H1 (cell line): ENCODE results near the gene ANKS1B. TPM values are rescaled to one million over a fixed set of nuclear protein-coding genes. Genes with fewer than 3 reads are reported as not detected.

ENCODE experiments used
- CTCF ChIA-PET: fragments of 300-600 bp; sonication (Branson Sonifier 250); formaldehyde crosslinking; loops from one replicate; lab custom pipeline; 2021; ENCODE audit not compliant: partially characterized antibody; lab: Charles Lee
- POLR2A ChIA-PET: fragments of 300-600 bp; sonication (Branson Sonifier 250); formaldehyde crosslinking; loops from one replicate; lab custom pipeline; 2021; ENCODE audit warnings: inconsistent platforms; ENCODE audit not compliant: partially characterized antibody; lab: Charles Lee
- DNase-seq, 2 experiments: peaks; one replicate each; pipeline versions ENCODE4 v3.0.0 to v3.0.0-alpha.2; 2010 to 2022; ENCODE audit warnings: low spot score in 2 of 2, low read depth in 1 of 2, mixed read lengths in 1 of 2
- FAIRE-seq: peaks from 2 replicates; lab custom pipeline; 2011; peaks lifted over from hg19 to GRCh38; lab: Jason Lieb, UNC
- H2AFZ ChIP-seq: 2 replicates; pipeline ENCODE4 v1.8.1; 2012; ENCODE audit warnings: low read length, inconsistent platforms
- H2AK5ac ChIP-seq: 2 replicates; pipeline ENCODE4 v1.6.1; 2013; ENCODE audit warnings: low read depth, low read length
- H2BK120ac ChIP-seq: replicated peaks from 2 replicates; pipeline ENCODE3; 2013; ENCODE audit warnings: low read depth, low read length, inconsistent platforms
- H2BK12ac ChIP-seq: 2 replicates; pipeline ENCODE4 v1.6.1; 2013; ENCODE audit warnings: low read depth, low read length
- H2BK15ac ChIP-seq: 2 replicates; pipeline ENCODE4 v1.6.1; 2013; ENCODE audit warnings: low read length
- H2BK20ac ChIP-seq: 2 replicates; pipeline ENCODE4 v1.6.1; 2013; ENCODE audit warnings: low read length
- H2BK5ac ChIP-seq: 2 replicates; pipeline ENCODE4 v1.6.1; 2013; ENCODE audit warnings: low read depth, low read length
- H3K14ac ChIP-seq: 2 replicates; pipeline ENCODE4 v1.6.1; 2013; ENCODE audit warnings: inconsistent platforms; ENCODE audit not compliant: insufficient read length
- H3K18ac ChIP-seq: 2 replicates; pipeline ENCODE4 v1.6.1; 2013; ENCODE audit warnings: low read length; ENCODE audit errors: extremely low read depth
- H3K23ac ChIP-seq: 2 replicates; pipeline ENCODE4 v1.6.1; 2013; ENCODE audit warnings: inconsistent platforms; ENCODE audit not compliant: insufficient read length
- H3K23me2 ChIP-seq: 2 replicates; pipeline ENCODE4 v1.6.1; 2013; ENCODE audit warnings: low read depth, low read length
- H3K27ac ChIP-seq: 2 replicates; pipeline ENCODE4 v1.6.1; 2011; ENCODE audit warnings: low read depth, low read length, inconsistent platforms
- H3K27me3 ChIP-seq, 4 experiments: replicated peaks in 1 of 4; 1 replicate in 1 of 4; 2 replicates in 3 of 4; pipeline versions ENCODE4 v1.6.1 to v1.8.1; 2011 to 2013; ENCODE audit warnings: low read length in 3 of 4, mild to moderate bottlenecking in 3 of 4, inconsistent platforms in 2 of 4, mixed read lengths in 2 of 4, moderate library complexity in 1 of 4; ENCODE audit not compliant: control insufficient read depth in 3 of 4, insufficient read depth in 3 of 4; ENCODE audit errors: extremely low read depth in 1 of 4
- H3K36me3 ChIP-seq, 4 experiments: 2 replicates each; pipeline versions ENCODE4 v1.6.1 to v1.8.1; 2011 to 2013; ENCODE audit warnings: mild to moderate bottlenecking in 4 of 4, low read length in 3 of 4, moderate library complexity in 2 of 4, control low read depth in 1 of 4, inconsistent platforms in 1 of 4; ENCODE audit not compliant: insufficient read depth in 4 of 4, control insufficient read depth in 2 of 4
- H3K4ac ChIP-seq: replicated peaks from 2 replicates; pipeline ENCODE3; 2013; ENCODE audit warnings: low read length, low read depth, mixed read lengths, inconsistent platforms; ENCODE audit not compliant: insufficient read length
- H3K4me1 ChIP-seq, 4 experiments: replicated peaks in 1 of 4; 1 replicate in 1 of 4; 2 replicates in 3 of 4; pipeline versions ENCODE4 v1.6.1 to v1.8.1; 2011 to 2013; ENCODE audit warnings: low read length in 3 of 4, inconsistent platforms in 2 of 4, mixed read lengths in 1 of 4; ENCODE audit not compliant: insufficient read depth in 4 of 4, control insufficient read depth in 3 of 4
- H3K4me2 ChIP-seq, 2 experiments: 2 replicates each; pipeline versions ENCODE4 v1.6.1 to v1.8.1; 2011 to 2013; ENCODE audit warnings: low read depth in 2 of 2, low read length in 2 of 2, control low read depth in 1 of 2, inconsistent platforms in 1 of 2, mild to moderate bottlenecking in 1 of 2; ENCODE audit not compliant: insufficient read depth in 1 of 2
- H3K4me3 ChIP-seq, 4 experiments: fragments of 200-600, 300-600 bp in 1 of 4; sonication (generic), shearing (Covaris generic), sonication (Bioruptor Twin) in 1 of 4; 2 replicates each; pipeline versions ENCODE4 v1.5.1 to v1.8.1; 2011 to 2016; ENCODE audit warnings: low read length in 4 of 4, low read depth in 3 of 4, control low read depth in 2 of 4, inconsistent platforms in 2 of 4, mild to moderate bottlenecking in 2 of 4, mixed read lengths in 1 of 4, moderate library complexity in 1 of 4; ENCODE audit not compliant: insufficient read depth in 2 of 4; ENCODE audit errors: extremely low read depth in 1 of 4
- H3K56ac ChIP-seq: replicated peaks from 2 replicates; pipeline ENCODE3; 2013; ENCODE audit warnings: low read depth, mild to moderate bottlenecking, mixed read lengths, low read length, inconsistent platforms; ENCODE audit not compliant: insufficient read length
- H3K79me1 ChIP-seq: 2 replicates; pipeline ENCODE4 v1.6.1; 2013; ENCODE audit warnings: low read depth, low read length, control low read depth
- H3K79me2 ChIP-seq, 2 experiments: 2 replicates each; pipeline versions ENCODE4 v1.6.1 to v1.8.1; 2012 to 2013; ENCODE audit warnings: low read length in 2 of 2, mild to moderate bottlenecking in 2 of 2, inconsistent platforms in 1 of 2; ENCODE audit not compliant: insufficient read depth in 2 of 2, control insufficient read depth in 1 of 2
- H3K9ac ChIP-seq, 4 experiments: replicated peaks in 1 of 4; 1 replicate in 1 of 4; 2 replicates in 3 of 4; pipeline versions ENCODE4 v1.6.1 to v1.8.1; 2011 to 2013; ENCODE audit warnings: low read depth in 3 of 4, low read length in 3 of 4, control low read depth in 2 of 4, mild to moderate bottlenecking in 2 of 4, moderate library complexity in 2 of 4, inconsistent platforms in 1 of 4; ENCODE audit errors: extremely low read depth in 1 of 4
- H3K9me3 ChIP-seq, 2 experiments: 2 replicates each; pipeline versions ENCODE4 v1.6.1 to v1.8.1; 2012 to 2013; ENCODE audit warnings: mild to moderate bottlenecking in 2 of 2, moderate library complexity in 2 of 2, control low read depth in 1 of 2, inconsistent platforms in 1 of 2, low read depth in 1 of 2, low read length in 1 of 2, mixed read lengths in 1 of 2; ENCODE audit not compliant: insufficient read depth in 2 of 2
- H4K20me1 ChIP-seq, 2 experiments: replicated peaks in 1 of 2; 2 replicates each; pipeline versions ENCODE3 to v1.8.1; 2011 to 2013; ENCODE audit warnings: inconsistent platforms in 2 of 2, low read length in 2 of 2, mild to moderate bottlenecking in 1 of 2; ENCODE audit not compliant: insufficient read depth in 2 of 2, control insufficient read depth in 1 of 2
- H4K5ac ChIP-seq: 2 replicates; pipeline ENCODE4 v1.6.1; 2013; ENCODE audit warnings: low read length, low read depth, mixed read lengths, inconsistent platforms; ENCODE audit not compliant: insufficient read length
- H4K8ac ChIP-seq: 2 replicates; pipeline ENCODE4 v1.8.0; 2013; ENCODE audit warnings: mild to moderate bottlenecking, moderate library complexity, low read length, inconsistent platforms; ENCODE audit not compliant: insufficient read depth; ENCODE audit errors: extremely low read depth
- H4K91ac ChIP-seq: replicated peaks from 2 replicates; pipeline ENCODE3; 2013; ENCODE audit warnings: low read length, mixed read lengths, inconsistent platforms; ENCODE audit not compliant: insufficient read length
- GTF2F1 ChIP-seq: IDR thresholded peaks from 2 replicates; pipeline ENCODE4 v1.6.1; 2012; ENCODE audit warnings: low read depth, low read length, improper control_type of control experiment, borderline replicate concordance
- JUND ChIP-seq: IDR thresholded peaks from 2 replicates; pipeline ENCODE4 v1.6.1; 2011; ENCODE audit warnings: mild to moderate bottlenecking, improper control_type of control experiment, low read length
- PHF8 ChIP-seq: fragments of 200-600 bp; sonication (generic); conservative IDR thresholded peaks from 2 replicates; pipeline ENCODE4 v1.7.1; 2012; ENCODE audit warnings: low read depth, mild to moderate bottlenecking, inconsistent platforms, low read length, moderate library complexity
- WGBS, 2 experiments: shearing (Covaris generic) in 1 of 2; methylation state at CpG; one replicate each; pipeline versions ENCODE4 v1.1.6 to v1.1.7; 2013 to 2015; ENCODE audit warnings: low lambda C conversion rate in 2 of 2, mixed read lengths in 2 of 2, inconsistent platforms in 1 of 2, low coverage in 1 of 2, missing lambda C conversion rate in 1 of 2; ENCODE audit not compliant: insufficient replicate concordance in 2 of 2, insufficient coverage in 1 of 2, insufficient read length in 1 of 2; ENCODE audit errors: extremely low coverage in 1 of 2, missing lambda C conversion rate in 1 of 2; 5-methylcytosine and 5-hydroxymethylcytosine counted together
- polyA plus RNA-seq, 7 experiments: library from polyadenylated mRNA; depleted of rRNA in 3 of 7; stranded (reverse) in 5 of 7; unstranded in 2 of 7; fragments of >200 nt in 5 of 7; fragments of 200-250 nt in 2 of 7; gene quantifications; 1 replicate in 5 of 7; 2 replicates in 1 of 7; 4 replicates in 1 of 7; pipeline versions ENCODE4 v1.2.1 to v1.2.3, GENCODE V29; 2011 to 2013; ENCODE audit warnings: missing spikeins in 2 of 7, mixed read lengths in 2 of 7
- total RNA-seq: library from RNA; stranded (reverse); fragmentation: NEBNext Ultra II Directional; extraction: Animal tissue kit (Norgen Biotek cat#: 25700); gene quantifications from 2 replicates; pipeline ENCODE4 v1.2.1, GENCODE V29; 2021

ANKS1B gene
- total and polyA plus RNA-seq, 2 of the 8 experiments (the other 6 are each of a cell fraction or from before 2014, with no cell fraction given), result 2.7 to 6.1 TPM

GRCh38 chr12:99745895-99746294, 238.8 kb downstream of the ANKS1B start:
- no peak overlapping the region for H3K4me3 ChIP-seq
- CTCF ChIA-PET, result interaction anchor here (0.6 kb wide), 1 partner anchor 21 kb away, joined by 3 read pairs; no protein-coding TSS in a partner anchor
- no peaks in the 10 kb centered on the region for H4K20me1 ChIP-seq
- no peak overlapping the region for H3K27ac ChIP-seq
- H3K79me1 ChIP-seq, result no peaks in the 10 kb centered on the region
- no peaks in the 10 kb centered on the region for H3K79me2 ChIP-seq
- no peak for DNase-seq
- no peak overlapping the region for H2BK15ac ChIP-seq
- no peak overlapping the region for H3K14ac ChIP-seq
- WGBS, 2 experiments, result 84% methylated on average over 2 of the region's 2 CpGs; no CpG with 5 or more reads in 1 of the 2 experiments
- no peak for FAIRE-seq
- no peak overlapping the region for H2AK5ac ChIP-seq
- H3K4ac ChIP-seq, result no peak overlapping the region
- H3K23ac ChIP-seq, result no peak overlapping the region
- peaks cover 2% of the 10 kb centered on the region; the same call in 1 of the 2 replicates for H3K23me2 ChIP-seq
- H2BK5ac ChIP-seq, result no peak overlapping the region
- H3K9ac ChIP-seq, result no peak overlapping the region
- no peak overlapping the region for H3K4me2 ChIP-seq
- H4K91ac ChIP-seq, result no peak overlapping the region
- H2AFZ ChIP-seq, result no peak overlapping the region
- no peaks in the 10 kb centered on the region for H3K36me3 ChIP-seq
- H2BK120ac ChIP-seq, result no peak overlapping the region
- TF ChIP-seq PHF8 (no peak), GTF2F1 (no peak), JUND (no peak)
- no peak overlapping the region for H2BK20ac ChIP-seq
- no peak overlapping the region for H4K8ac ChIP-seq
- H3K4me1 ChIP-seq, result no peaks in the 10 kb centered on the region
- H3K18ac ChIP-seq, result no peak overlapping the region
- no peaks in the 10 kb centered on the region for H3K27me3 ChIP-seq
- POLR2A ChIA-PET, result no interaction called here
- H3K9me3 ChIP-seq, result no peaks in the 10 kb centered on the region
- no peak overlapping the region for H3K56ac ChIP-seq
- H4K5ac ChIP-seq, result no peak overlapping the region
- no peak overlapping the region for H2BK12ac ChIP-seq
